Bronchial epithelial cell (primary cell): ENCODE results near the gene PTPRT. TPM values are rescaled to one million over a fixed set of nuclear protein-coding genes. Genes with fewer than 3 reads are reported as not detected.

ENCODE experiments used
- DNase-seq: peaks from one replicate; pipeline ENCODE4 v3.0.0-alpha.2; 2010; ENCODE audit warnings: low read depth
- FAIRE-seq: peaks from 2 replicates; lab custom pipeline; 2011; peaks lifted over from hg19 to GRCh38; lab: Jason Lieb, UNC
- H3K27me3 ChIP-seq: 2 replicates; pipeline ENCODE4 v1.5.1; 2011; ENCODE audit warnings: low read length; ENCODE audit not compliant: control insufficient read depth, insufficient read depth
- H3K36me3 ChIP-seq: 2 replicates; pipeline ENCODE4 v1.5.1; 2011; ENCODE audit warnings: low read length; ENCODE audit not compliant: control insufficient read depth, insufficient read depth
- H3K4me3 ChIP-seq: 2 replicates; pipeline ENCODE4 v1.5.1; 2011; ENCODE audit warnings: mild to moderate bottlenecking, low read depth, low read length, control low read depth
- CTCF ChIP-seq: IDR thresholded peaks from 2 replicates; pipeline ENCODE4 v1.5.1; 2011; ENCODE audit warnings: mild to moderate bottlenecking, moderate library complexity, low read length, control low read depth, inconsistent platforms; ENCODE audit not compliant: insufficient read depth, severe bottlenecking
- total RNA-seq: library from RNA; depleted of rRNA; stranded (reverse); fragments of >200 nt; gene quantifications from 2 replicates; pipeline ENCODE4 v1.2.1, GENCODE V29; 2014

The PTPRT gene
- total RNA-seq, 1 donor from 2014 or later = not detected

- TF ChIP-seq CTCF = no peak
- H3K36me3 ChIP-seq = no peaks in the 10 kb centered on the region
- FAIRE-seq (no peak), DNase-seq (no peak)
- H3K27me3 ChIP-seq = no peaks in the 10 kb centered on the region
- H3K4me3 ChIP-seq = no peak overlapping the region
These were observed 656.9 kb downstream of the PTPRT start for GRCh38 chr20:42532831-42533230.

- no peak for TF ChIP-seq CTCF
- no peak for DNase-seq
- no peak for FAIRE-seq
- Histone ChIP-seq H3K36me3 (no peaks in the 10 kb centered on the region), H3K4me3 (no peak overlapping the region), H3K27me3 (no peaks in the 10 kb centered on the region)
These were observed 658.2 kb downstream of the PTPRT start for GRCh38 chr20:42531508-42531961.

- DNase-seq = peak; percentile 7
- no peak for FAIRE-seq
These were observed 658.8 kb downstream of the PTPRT start for GRCh38 chr20:42530855-42531448.

GRCh38 chr20:42530191-42530590 is 659.5 kb downstream of the PTPRT start:
- no peak for DNase-seq
- no peak overlapping the region for H3K4me3 ChIP-seq
- TF ChIP-seq CTCF = no peak
- FAIRE-seq = peak; percentile 47
- no peaks in the 10 kb centered on the region for H3K36me3 ChIP-seq
- no peaks in the 10 kb centered on the region for H3K27me3 ChIP-seq

More at GRCh38 chr20:42530855-42531448, 658.8 kb downstream of the PTPRT start:
- H3K4me3 ChIP-seq = no peak overlapping the region
- TF ChIP-seq CTCF = peak; percentile 17
- no peaks in the 10 kb centered on the region for H3K36me3 ChIP-seq
- H3K27me3 ChIP-seq = no peaks in the 10 kb centered on the region

GRCh38 chr20:42524058-42524457 is 665.6 kb downstream of the PTPRT start:
- Histone ChIP-seq H3K4me3 (no peak overlapping the region), H3K36me3 (no peaks in the 10 kb centered on the region), H3K27me3 (no peaks in the 10 kb centered on the region)
- DNase-seq (no peak), FAIRE-seq (no peak)
- no peak for TF ChIP-seq CTCF

- no peak for TF ChIP-seq CTCF
- no peaks in the 10 kb centered on the region for H3K36me3 ChIP-seq
- no peak for FAIRE-seq
- H3K4me3 ChIP-seq = no peak overlapping the region
- DNase-seq = no peak
- no peaks in the 10 kb centered on the region for H3K27me3 ChIP-seq
These were observed 673.0 kb downstream of the PTPRT start for GRCh38 chr20:42516692-42517091.
